ENCODE results near the gene NLRP10. TPM values are rescaled to one million over a fixed set of nuclear protein-coding genes. Genes with fewer than 3 reads are reported as not detected.

Gene NLRP10
- total RNA-seq, 1 donor from 2014 or later = not detected

Other genes with a start within 250 kb of the NLRP10 start
- gene OR5P2, start 168.5 kb downstream of the NLRP10 start, total RNA-seq = 5.6 TPM
- 7.0 TPM for gene OR5P3, start 134.6 kb downstream of the NLRP10 start, total RNA-seq
- gene OR10A6, start 34.2 kb downstream of the NLRP10 start, total RNA-seq = not detected
- not detected for gene OR10A3, start 23.7 kb downstream of the NLRP10 start, total RNA-seq
- gene EIF3F, start 21.9 kb upstream of the NLRP10 start, total RNA-seq = 247 TPM
- 10.6 TPM for gene TUB, start 115.8 kb upstream of the NLRP10 start, total RNA-seq
- 60.8 TPM for gene RIC3, start 203.6 kb upstream of the NLRP10 start, total RNA-seq